ENCODE measurements around the gene TMPRSS11D. TPM values are rescaled to one million over a fixed set of nuclear protein-coding genes. Genes with fewer than 3 reads are reported as not detected.

TMPRSS11D gene
- total and polyA plus RNA-seq, 2 of the 13 experiments (the other 11 are each of a cell fraction or from before 2014, with no cell fraction given): not detected

GRCh38 chr4:67885762-67886161 is 2.0 kb upstream of the TMPRSS11D start:
- CTCF ChIA-PET (ENCODE audit: low intra/inter-chr PET ratio, low total read pairs): no interaction called here
- no peak overlapping the region for H3K9ac ChIP-seq (ENCODE audit: insufficient read depth, low read depth, low read length)
- POLR2A ChIA-PET: no interaction called here
- 49% methylated on average over 6 of the region's 6 CpGs for WGBS (ENCODE audit: low lambda C conversion rate)
- no TSS peak for BruUV-seq (replicated peaks)
- in situ Hi-C loops (cut with HindIII; ENCODE audit: extremely low pct_ligation_motif_present, low pct_unique_long_range_greater_than_20kb): no loop called here
- ATAC-seq (no peak), DNase-seq (ENCODE audit: low spot score) (no peak), FAIRE-seq (no peak)
- H3K27me3 ChIP-seq (ENCODE audit: control insufficient read depth in 1 of 2, insufficient read depth in 2 of 2, low read length in 2 of 2): no peaks in the 10 kb centered on the region; a peak in 1 of 5 replicates
- H3K27ac ChIP-seq (ENCODE audit: extremely low read length, insufficient read depth, low read length): no peak overlapping the region
- H3K9me3 ChIP-seq (ENCODE audit: low read length): no peaks in the 10 kb centered on the region
- no peak overlapping the region for H2AFZ ChIP-seq (ENCODE audit: low read length)
- no peaks in the 10 kb centered on the region for H3K4me1 ChIP-seq (ENCODE audit: insufficient read depth, low read length)
- no peak overlapping the region for H3K4me2 ChIP-seq (ENCODE audit: low read depth, low read length)
- no peaks in the 10 kb centered on the region for H3K36me3 ChIP-seq (replicated peaks in 1 of 2; ENCODE audit: control insufficient read depth in 1 of 2, insufficient read depth in 2 of 2, low read length in 2 of 2)
- intact Hi-C loops (cut with micrococcal nuclease; ENCODE audit: unreplicated experiment): no loop called here
- no peaks in the 10 kb centered on the region for H4K20me1 ChIP-seq (ENCODE audit: insufficient read depth, low read length)
- no peaks in the 10 kb centered on the region for H3K79me2 ChIP-seq (ENCODE audit: insufficient read depth, low read length)
- H3K4me3 ChIP-seq (replicated peaks in 1 of 3; ENCODE audit: insufficient read depth in 1 of 3, low read depth in 2 of 3, low read length in 3 of 3): no peak overlapping the region
- TF ChIP-seq ZBTB14 (CRISPR knock-in tag; IDR thresholded peaks at IDR 0.05) (no peak), JUN (CRISPR knock-in tag; IDR thresholded peaks at IDR 0.05) (no peak), ZNF788 (CRISPR knock-in tag; IDR thresholded peaks at IDR 0.05; ENCODE audit: borderline replicate concordance) (no peak), AHDC1 (CRISPR knock-in tag; IDR thresholded peaks at IDR 0.05; ENCODE audit: borderline replicate concordance) (no peak), ZBTB33 (CRISPR knock-in tag; IDR thresholded peaks at IDR 0.05) (no peak), THYN1 (CRISPR knock-in tag; IDR thresholded peaks at IDR 0.05; ENCODE audit: borderline replicate concordance, low read depth) (no peak), ZEB1 (IDR thresholded peaks at IDR 0.05; ENCODE audit: insufficient replicate concordance, low read depth) (no peak), RXRA (CRISPR knock-in tag; IDR thresholded peaks at IDR 0.05) (no peak), ZNF142 (CRISPR knock-in tag; IDR thresholded peaks at IDR 0.05) (no peak)
